ENCODE measurements around the gene NOP9. TPM values are rescaled to one million over a fixed set of nuclear protein-coding genes. Genes with fewer than 3 reads are reported as not detected.
A peak's percentile ranks its signal among the peaks of the same experiment; 100 is the strongest.

Gene NOP9
- total and polyA plus RNA-seq, 9 of the 15 experiments (the other 6 are each of a cell fraction or from before 2014, with no cell fraction given), result 1.0 to 27.9 (median 15.1) TPM

- TF ChIP-seq NFATC3 (IDR thresholded peaks at IDR 0.05), result peak; percentile 92
- peak; percentile 33; the same call in 1 of the 2 replicates for TF ChIP-seq ATF7 (IDR thresholded peaks at IDR 0.05)
- peak; percentile 86 for TF ChIP-seq JUND (IDR thresholded peaks at IDR 0.05; ENCODE audit: borderline replicate concordance, low read depth, low read length)
- peak; percentile 93; the same call in 2 of the 3 replicates for TF ChIP-seq JUND (tag; IDR thresholded peaks at IDR 0.05; ENCODE audit: borderline replicate concordance, low read depth, low read length)
- TF ChIP-seq SMARCA4 (IDR thresholded peaks at IDR 0.05), result peak; percentile 65
- no peak for TF ChIP-seq MTA2 (IDR thresholded peaks at IDR 0.05; ENCODE audit: low read depth)
- TF ChIP-seq ATF3 (IDR thresholded peaks at IDR 0.05), result peak; percentile 93
- peak; percentile 82; the same call in 1 of the 2 replicates for TF ChIP-seq ATF3 (CRISPR knock-in tag; conservative IDR thresholded peaks at IDR 0.05)
- TF ChIP-seq CEBPB (tag; IDR thresholded peaks at IDR 0.05), result no peak
Observed at GRCh38 chr14:24317141-24317928, 17.7 kb downstream of the NOP9 start (continued).

- Histone ChIP-seq H3K79me2 (ENCODE audit: control insufficient read depth, insufficient read depth, low read length) (no peaks in the 10 kb centered on the region), H3K4me3 (no peak overlapping the region), H2AFZ (ENCODE audit: low read depth, low read length) (peak overlapping the region; percentile 45), H4K20me1 (replicated peaks; ENCODE audit: control insufficient read depth, insufficient read depth, low read length) (no peaks in the 10 kb centered on the region), H3K27me3 (ENCODE audit: control insufficient read depth in 2 of 2, insufficient read depth in 2 of 2, low read length in 2 of 2) (no peaks in the 10 kb centered on the region), H3K4me2 (ENCODE audit: insufficient read depth, low read length) (no peak overlapping the region), H3K9me3 (replicated peaks; ENCODE audit: control insufficient read depth, insufficient read depth, low read depth, low read length) (no peaks in the 10 kb centered on the region), H3K9me1 (ENCODE audit: control insufficient read depth, insufficient read depth, low read length) (no peaks in the 10 kb centered on the region), H3K9ac (ENCODE audit: insufficient read depth in 1 of 2, low read depth in 2 of 2, low read length in 2 of 2) (no peak overlapping the region), H3K36me3 (ENCODE audit: control insufficient read depth, insufficient read depth, low read length) (no peaks in the 10 kb centered on the region), H3K27ac (ENCODE audit: extremely low read depth, low read depth, low read length) (no peak overlapping the region), H3K4me1 (replicated peaks in 1 of 2; ENCODE audit: control insufficient read depth in 2 of 2, insufficient read depth in 2 of 2, low read length in 2 of 2) (peaks cover 11 to 16% of the 10 kb centered on the region in 2 experiments)
- CTCF ChIA-PET (ENCODE audit: low intra/inter-chr PET ratio), result no interaction called here
- POLR2A ChIA-PET, result interaction anchor here (1.4 kb wide), 1 partner anchor 115 kb away, joined by 4 read pairs; no protein-coding TSS in a partner anchor
- DNase-seq (ENCODE audit: extremely low read depth in 1 of 4, low spot score in 3 of 4), result no peak
- intact Hi-C loops (cut with micrococcal nuclease) (no loop called here), in situ Hi-C loops (cut with MboI) (no loop called here)
- no peak for ATAC-seq
- 44% methylated on average over 8 of the region's 14 CpGs for WGBS (ENCODE audit: insufficient coverage, low coverage, missing lambda C conversion rate)
- FAIRE-seq, result no peak
- no TSS peak for BruUV-seq (replicated peaks)
- no peak for TF ChIP-seq CLOCK (CRISPR knock-in tag; IDR thresholded peaks at IDR 0.05; ENCODE audit: borderline replicate concordance)
- no peak for TF ChIP-seq RBM39 (optimal IDR thresholded peaks at IDR 0.05; ENCODE audit: low read depth, low read length)
Observed at GRCh38 chr14:24321212-24321975, 21.7 kb downstream of the NOP9 start.
